Gastroesophageal sphincter (tissue), 4 donors: Measurements from ENCODE around the gene HIP1R. TPM values are rescaled to one million over a fixed set of nuclear protein-coding genes. Genes with fewer than 3 reads are reported as not detected.
A peak's percentile ranks its signal among the peaks of the same experiment; 100 is the strongest.

Experiments used
- ATAC-seq: fragments of 150-250 bp; one replicate; pipeline ENCODE4 v1.9.1; 2016; ENCODE audit warnings: mild to moderate bottlenecking, moderate library complexity
- H3K27ac ChIP-seq, 4 donors: fragments of 200-600 bp; sonication (generic) in 3 of 4; 1 replicate in 3 of 4; 2 replicates in 1 of 4; pipeline ENCODE4 v1.5.1; 2016 to 2019
- H3K27me3 ChIP-seq: fragments of 200-600 bp; sonication (generic); one replicate; pipeline ENCODE4 v1.5.1; 2019
- H3K36me3 ChIP-seq, 2 donors: fragments of 200-600 bp; sonication (generic); one replicate each; pipeline ENCODE4 v1.5.1; 2019; ENCODE audit warnings: control low read depth in 1 of 2
- H3K4me1 ChIP-seq, 3 donors: fragments of 200-600 bp; sonication (generic); 1 replicate in 2 of 3; 2 replicates in 1 of 3; pipeline ENCODE4 v1.5.1; 2016 to 2019; ENCODE audit warnings: control low read depth in 2 of 3
- H3K4me3 ChIP-seq, 2 donors: fragments of 200-600 bp; sonication (generic); one replicate each; pipeline ENCODE4 v1.5.1; 2019; ENCODE audit warnings: mild to moderate bottlenecking in 1 of 2, moderate library complexity in 1 of 2
- H3K9me3 ChIP-seq, 3 donors: fragments of 200-600 bp; sonication (generic); one replicate each; pipeline ENCODE4 v1.5.1; 2017 to 2019; ENCODE audit warnings: control low read depth in 2 of 3
- CTCF ChIP-seq, 4 experiments: fragments of 200-600 bp in 2 of 4; fragments of 450-650 bp in 2 of 4; sonication (generic) in 1 of 4; IDR thresholded peaks; one replicate each; pipeline ENCODE4 v1.5.1; 2017 to 2019; ENCODE audit warnings: antibody characterized with exemption in 4 of 4, mild to moderate bottlenecking in 2 of 4, moderate library complexity in 2 of 4
- EP300 ChIP-seq: sonication (generic); formaldehyde crosslinking; IDR thresholded peaks from one replicate; pipeline ENCODE4 v1.6.1; 2017; ENCODE audit warnings: antibody characterized with exemption, mild to moderate bottlenecking
- POLR2A ChIP-seq, 2 donors: fragments of 450-650 bp; IDR thresholded peaks; one replicate each; pipeline ENCODE4 v1.6.1; 2017; ENCODE audit warnings: antibody characterized with exemption in 2 of 2, mild to moderate bottlenecking in 2 of 2, moderate library complexity in 1 of 2
- POLR2AphosphoS5 ChIP-seq: sonication (generic); formaldehyde crosslinking; IDR thresholded peaks from one replicate; pipeline ENCODE4 v1.6.1; 2017; ENCODE audit warnings: antibody characterized with exemption
- WGBS, 2 donors: methylation state at CpG; one replicate each; pipeline ENCODE4 v1.1.5; 2018; ENCODE audit warnings: low coverage in 1 of 2; 5-methylcytosine and 5-hydroxymethylcytosine counted together
- total RNA-seq, 4 donors: library from RNA; depleted of rRNA; stranded (reverse); fragments of >200 nt; gene quantifications; one replicate each; pipeline ENCODE4 v1.1.0, GENCODE V29; 2016

The HIP1R gene
- total RNA-seq, 4 donors from 2014 or later: 10.2 to 32.5 (median 23.9) TPM

- Histone ChIP-seq H3K36me3 (peaks cover 0 to 48% of the 10 kb centered on the region in 2 donors), H3K4me3 (no peak overlapping the region), H3K4me1 (peaks cover 0 to 39% (median 24%) of the 10 kb centered on the region in 3 donors), H3K9me3 (no peaks in the 10 kb centered on the region), H3K27me3 (no peaks in the 10 kb centered on the region), H3K27ac (no peak overlapping the region)
- no peak for TF ChIP-seq POLR2A (IDR thresholded peaks at IDR 0.05)
- no peak for TF ChIP-seq CTCF (IDR thresholded peaks at IDR 0.05)
- TF ChIP-seq POLR2AphosphoS5: no peak
- TF ChIP-seq EP300: no peak
- WGBS, 2 donors: no CpG with 5 or more reads among the region's 22 CpGs
- no peak for ATAC-seq
Measured at GRCh38 chr12:122858591-122859302, 23.5 kb downstream of the HIP1R start.

GRCh38 chr12:122859303-122860039 lies 24.2 kb downstream of the HIP1R start:
- Histone ChIP-seq H3K27ac (peak overlapping the region in 1 of 4 donors; percentile 68), H3K27me3 (no peaks in the 10 kb centered on the region), H3K4me1 (peaks cover 0 to 37% (median 24%) of the 10 kb centered on the region in 3 donors), H3K4me3 (no peak overlapping the region), H3K36me3 (peaks cover 0 to 52% of the 10 kb centered on the region in 2 donors), H3K9me3 (no peaks in the 10 kb centered on the region)
- TF ChIP-seq POLR2A (IDR thresholded peaks at IDR 0.05) (no peak), CTCF (IDR thresholded peaks at IDR 0.05) (no peak), EP300 (no peak), POLR2AphosphoS5 (no peak)
- ATAC-seq: no peak
- WGBS, 2 donors: no CpG with 5 or more reads among the region's 26 CpGs

GRCh38 chr12:122860040-122860853 lies 25.0 kb downstream of the HIP1R start:
- Histone ChIP-seq H3K27ac (peak overlapping the region in 3 of 4 donors; percentile 64 to 73 (median 68)), H3K4me1 (peaks cover 0 to 41% (median 24%) of the 10 kb centered on the region in 3 donors), H3K27me3 (no peaks in the 10 kb centered on the region), H3K4me3 (no peak overlapping the region), H3K36me3 (peaks cover 0 to 56% of the 10 kb centered on the region in 2 donors), H3K9me3 (no peaks in the 10 kb centered on the region)
- WGBS, 2 donors: 0 to 27% methylated on average over 3 to 5 of the region's 28 CpGs
- TF ChIP-seq CTCF (IDR thresholded peaks at IDR 0.05) (peak in 3 of 4 experiments; percentile 96 to 98 (median 98)), EP300 (no peak), POLR2A (IDR thresholded peaks at IDR 0.05) (no peak), POLR2AphosphoS5 (peak; percentile 34)
- peak; percentile 78 for ATAC-seq

GRCh38 chr12:122860854-122861586 lies 25.8 kb downstream of the HIP1R start:
- no peak overlapping the region for H3K4me3 ChIP-seq
- H3K27ac ChIP-seq: peak overlapping the region in 3 of 4 donors; percentile 64 to 73 (median 68)
- TF ChIP-seq CTCF (IDR thresholded peaks at IDR 0.05) (no peak), POLR2A (IDR thresholded peaks at IDR 0.05) (no peak), EP300 (no peak), POLR2AphosphoS5 (no peak)
- peaks cover 0 to 47% (median 24%) of the 10 kb centered on the region in 3 donors for H3K4me1 ChIP-seq
- no peak for ATAC-seq
- H3K36me3 ChIP-seq: peaks cover 0 to 58% of the 10 kb centered on the region in 2 donors
- WGBS, 2 donors: 33% methylated on average over 1 of the region's 23 CpGs; no CpG with 5 or more reads in 1 of the 2 donors
- no peaks in the 10 kb centered on the region for H3K27me3 ChIP-seq
- no peaks in the 10 kb centered on the region for H3K9me3 ChIP-seq
